ENCODE data around the gene CHST4. TPM values are rescaled to one million over a fixed set of nuclear protein-coding genes. Genes with fewer than 3 reads are reported as not detected.

CHST4 gene
- total and polyA plus RNA-seq, 8 donors, result not detected

- WGBS, 5 donors, result 40 to 48% (median 45%) methylated on average over 6 of the region's 6 CpGs
- intact Hi-C loops (cut with DNase I; ENCODE audit: low total_unique reads), result no loop called here
- no peak for DNase-seq
- Histone ChIP-seq H3K27me3 (no peaks in the 10 kb centered on the region), H3K4me1 (no peaks in the 10 kb centered on the region), H3K36me3 (no peaks in the 10 kb centered on the region), H3K9me3 (no peaks in the 10 kb centered on the region), H3K27ac (no peak overlapping the region), H3K4me3 (no peak overlapping the region)
- TF ChIP-seq POLR2AphosphoS5 (IDR thresholded peaks at IDR 0.05) (no peak), POLR2A (IDR thresholded peaks at IDR 0.05) (no peak), EP300 (IDR thresholded peaks at IDR 0.05) (no peak), CTCF (IDR thresholded peaks at IDR 0.05) (no peak)
These were observed 26.7 kb downstream of the CHST4 start for GRCh38 chr16:71552698-71553503.

- Histone ChIP-seq H3K27me3 (no peaks in the 10 kb centered on the region), H3K9me3 (no peaks in the 10 kb centered on the region), H3K4me3 (no peak overlapping the region), H3K36me3 (no peaks in the 10 kb centered on the region), H3K27ac (no peak overlapping the region), H3K4me1 (no peaks in the 10 kb centered on the region)
- 70 to 90% (median 81%) methylated on average over 1 of the region's 1 CpG for WGBS, 5 donors
- DNase-seq, result no peak
- intact Hi-C loops (cut with DNase I; ENCODE audit: low total_unique reads), result no loop called here
- TF ChIP-seq POLR2AphosphoS5 (IDR thresholded peaks at IDR 0.05), result no peak
- TF ChIP-seq POLR2A (IDR thresholded peaks at IDR 0.05), result no peak
- TF ChIP-seq CTCF (IDR thresholded peaks at IDR 0.05), result no peak
- no peak for TF ChIP-seq EP300 (IDR thresholded peaks at IDR 0.05)
These were observed 29.1 kb downstream of the CHST4 start for GRCh38 chr16:71555230-71555891.

- intact Hi-C loops (cut with DNase I; ENCODE audit: low total_unique reads), result no loop called here
- TF ChIP-seq POLR2AphosphoS5 (IDR thresholded peaks at IDR 0.05) (no peak), POLR2A (IDR thresholded peaks at IDR 0.05) (no peak), EP300 (IDR thresholded peaks at IDR 0.05) (no peak), CTCF (IDR thresholded peaks at IDR 0.05) (no peak)
- H3K9me3 ChIP-seq, result peaks cover 0 to 11% (median 4%) of the 10 kb centered on the region in 4 donors
- H3K27me3 ChIP-seq, result no peaks in the 10 kb centered on the region
- no peak for DNase-seq
- no peaks in the 10 kb centered on the region for H3K4me1 ChIP-seq
- no peak overlapping the region for H3K4me3 ChIP-seq
- WGBS, 5 donors, result 74 to 83% (median 82%) methylated on average over 3 of the region's 3 CpGs
- no peaks in the 10 kb centered on the region for H3K36me3 ChIP-seq
- no peak overlapping the region for H3K27ac ChIP-seq
These were observed 31.1 kb downstream of the CHST4 start for GRCh38 chr16:71557299-71557698.

GRCh38 chr16:71557954-71558582, 31.8 kb downstream of the CHST4 start:
- Histone ChIP-seq H3K4me1 (no peaks in the 10 kb centered on the region), H3K27ac (no peak overlapping the region), H3K9me3 (peaks cover 0 to 16% (median 8%) of the 10 kb centered on the region in 4 donors), H3K27me3 (no peaks in the 10 kb centered on the region), H3K4me3 (no peak overlapping the region), H3K36me3 (no peaks in the 10 kb centered on the region)
- intact Hi-C loops (cut with DNase I; ENCODE audit: low total_unique reads), result no loop called here
- TF ChIP-seq POLR2AphosphoS5 (IDR thresholded peaks at IDR 0.05) (no peak), POLR2A (IDR thresholded peaks at IDR 0.05) (no peak), CTCF (IDR thresholded peaks at IDR 0.05) (no peak), EP300 (IDR thresholded peaks at IDR 0.05) (no peak)
- WGBS, 5 donors, result 69 to 75% (median 71%) methylated on average over 3 of the region's 3 CpGs
- no peak for DNase-seq

All from stomach (tissue), 9 donors.